ENCODE measurements around the gene MTRR. TPM values are rescaled to one million over a fixed set of nuclear protein-coding genes. Genes with fewer than 3 reads are reported as not detected.
A peak's percentile ranks its signal among the peaks of the same experiment; 100 is the strongest.

MTRR gene
- total RNA-seq: 10 to 100 TPM; 22.0 to 34.5 (median 33.8) TPM

- peak; percentile 97 for DNase-seq (ENCODE audit: extremely low spot score)
- intact Hi-C loops (cut with DNase I): no loop called here
Observed at GRCh38 chr5:7868773-7869473, at the start of gene MTRR, which contains the start of gene FASTKD3. MTRR (plus strand) TSS chr5:7869148; CDS start chr5:7870795, 1,647 bp downstream. FASTKD3 (minus strand) TSS chr5:7869031; CDS start chr5:7868083, 948 bp downstream.

GRCh38 chr5:7822449-7822848, 46.5 kb upstream of the MTRR start:
- no peak overlapping the region for H3K27ac ChIP-seq (replicated peaks in 1 of 4)
- peaks cover 0 to 15% (median 5%) of the 10 kb centered on the region in 4 donors for H3K36me3 ChIP-seq
- H3K4me3 ChIP-seq: no peak overlapping the region
- intact Hi-C loops (cut with DNase I): no loop called here
- WGBS: 69% methylated on average over 3 of the region's 3 CpGs
- no peaks in the 10 kb centered on the region for H3K27me3 ChIP-seq
- H3K4me1 ChIP-seq: no peaks in the 10 kb centered on the region
- DNase-seq (ENCODE audit: extremely low spot score): no peak
- no peaks in the 10 kb centered on the region for H3K9me3 ChIP-seq
- TF ChIP-seq CTCF (IDR thresholded peaks at IDR 0.05) (no peak), EP300 (IDR thresholded peaks at IDR 0.05) (no peak), POLR2AphosphoS5 (IDR thresholded peaks at IDR 0.05) (no peak), POLR2A (IDR thresholded peaks at IDR 0.05; ENCODE audit: low read depth) (no peak)

More at GRCh38 chr5:7868773-7869473, at the start of gene MTRR, which contains the start of gene FASTKD3:
- Histone ChIP-seq H3K9me3 (no peaks in the 10 kb centered on the region), H3K4me1 (peaks cover 19 to 50% (median 35%) of the 10 kb centered on the region in 4 donors), H3K27me3 (no peaks in the 10 kb centered on the region), H3K27ac (replicated peaks in 1 of 4) (peak within 1 kb of the TSS; percentile 81 to 90 (median 88)), H3K36me3 (peaks cover 0 to 29% (median 11%) of the 10 kb centered on the region in 4 donors), H3K4me3 (peak within 1 kb of the TSS; percentile 76 to 98 (median 90))
- no peak for TF ChIP-seq CTCF (IDR thresholded peaks at IDR 0.05)
- peak; percentile 32 for TF ChIP-seq POLR2A (IDR thresholded peaks at IDR 0.05; ENCODE audit: low read depth)
- TF ChIP-seq POLR2AphosphoS5 (IDR thresholded peaks at IDR 0.05): peak; percentile 87 to 90
- 3% methylated on average over 15 of the region's 83 CpGs for WGBS

- Histone ChIP-seq H3K9me3 (no peaks in the 10 kb centered on the region), H3K36me3 (peaks cover 0 to 15% (median 5%) of the 10 kb centered on the region in 4 donors), H3K4me1 (peaks cover 0 to 1% (median 0%) of the 10 kb centered on the region in 4 donors), H3K27ac (replicated peaks in 1 of 4) (no peak overlapping the region), H3K4me3 (no peak overlapping the region), H3K27me3 (no peaks in the 10 kb centered on the region)
- TF ChIP-seq POLR2A (IDR thresholded peaks at IDR 0.05; ENCODE audit: low read depth): no peak
- TF ChIP-seq CTCF (IDR thresholded peaks at IDR 0.05): no peak
- no peak for TF ChIP-seq POLR2AphosphoS5 (IDR thresholded peaks at IDR 0.05)
- TF ChIP-seq EP300 (IDR thresholded peaks at IDR 0.05): no peak
- WGBS: 90% methylated on average over 8 of the region's 8 CpGs
- no peak for DNase-seq (ENCODE audit: extremely low spot score)
- intact Hi-C loops (cut with DNase I): no loop called here
Observed at GRCh38 chr5:7823594-7823993, 45.4 kb upstream of the MTRR start.

- Histone ChIP-seq H3K4me3 (no peak overlapping the region), H3K9me3 (no peaks in the 10 kb centered on the region), H3K27me3 (no peaks in the 10 kb centered on the region), H3K36me3 (peaks cover 0 to 15% (median 5%) of the 10 kb centered on the region in 4 donors), H3K27ac (replicated peaks in 1 of 4) (no peak overlapping the region), H3K4me1 (peaks cover 0 to 3% (median 0%) of the 10 kb centered on the region in 4 donors)
- intact Hi-C loops (cut with DNase I): no loop called here
- DNase-seq (ENCODE audit: extremely low spot score): no peak
- 88% methylated on average over 18 of the region's 18 CpGs for WGBS
- no peak for TF ChIP-seq POLR2A (IDR thresholded peaks at IDR 0.05; ENCODE audit: low read depth)
- no peak for TF ChIP-seq CTCF (IDR thresholded peaks at IDR 0.05)
- TF ChIP-seq EP300 (IDR thresholded peaks at IDR 0.05): no peak
- no peak for TF ChIP-seq POLR2AphosphoS5 (IDR thresholded peaks at IDR 0.05)
Observed at GRCh38 chr5:7824995-7825394, 44.0 kb upstream of the MTRR start.

Measured in esophagus muscularis mucosa (tissue), 4 donors.